Nephron progenitor cell (in vitro differentiated cells): ENCODE data around the gene LNPEP.

Experiments
- DNase-seq: peaks from one replicate; pipeline ENCODE4 v3.0.0; 2021
- H3K27ac Mint-ChIP-seq: 2 replicates; pipeline ENCODE4 v1.8.0; 2021; ENCODE audit warnings: mild to moderate bottlenecking, moderate library complexity, mixed read lengths
- H3K27me3 Mint-ChIP-seq: 2 replicates; pipeline ENCODE4 v1.8.0; 2021; ENCODE audit warnings: mild to moderate bottlenecking, low read depth, mixed read lengths; ENCODE audit not compliant: poor library complexity
- H3K36me3 Mint-ChIP-seq: 2 replicates; pipeline ENCODE4 v1.8.0; 2021; ENCODE audit warnings: low read depth, mixed read lengths
- H3K4me1 Mint-ChIP-seq: 2 replicates; pipeline ENCODE4 v1.8.0; 2021; ENCODE audit warnings: mixed read lengths
- H3K4me3 Mint-ChIP-seq: 2 replicates; pipeline ENCODE4 v1.8.0; 2021; ENCODE audit warnings: mild to moderate bottlenecking, moderate library complexity, mixed read lengths
- H3K9me3 Mint-ChIP-seq: 2 replicates; pipeline ENCODE4 v1.8.0; 2021; ENCODE audit warnings: mild to moderate bottlenecking, moderate library complexity, mixed read lengths
- TF ChIP-seq, protein P1 (sequence below): fragments of 200-600 bp; sonication (generic); IDR thresholded peaks from 2 replicates; pipeline ENCODE4 v1.5.0; 2021; ENCODE audit warnings: antibody characterized with exemption

The LNPEP gene

DNA sequence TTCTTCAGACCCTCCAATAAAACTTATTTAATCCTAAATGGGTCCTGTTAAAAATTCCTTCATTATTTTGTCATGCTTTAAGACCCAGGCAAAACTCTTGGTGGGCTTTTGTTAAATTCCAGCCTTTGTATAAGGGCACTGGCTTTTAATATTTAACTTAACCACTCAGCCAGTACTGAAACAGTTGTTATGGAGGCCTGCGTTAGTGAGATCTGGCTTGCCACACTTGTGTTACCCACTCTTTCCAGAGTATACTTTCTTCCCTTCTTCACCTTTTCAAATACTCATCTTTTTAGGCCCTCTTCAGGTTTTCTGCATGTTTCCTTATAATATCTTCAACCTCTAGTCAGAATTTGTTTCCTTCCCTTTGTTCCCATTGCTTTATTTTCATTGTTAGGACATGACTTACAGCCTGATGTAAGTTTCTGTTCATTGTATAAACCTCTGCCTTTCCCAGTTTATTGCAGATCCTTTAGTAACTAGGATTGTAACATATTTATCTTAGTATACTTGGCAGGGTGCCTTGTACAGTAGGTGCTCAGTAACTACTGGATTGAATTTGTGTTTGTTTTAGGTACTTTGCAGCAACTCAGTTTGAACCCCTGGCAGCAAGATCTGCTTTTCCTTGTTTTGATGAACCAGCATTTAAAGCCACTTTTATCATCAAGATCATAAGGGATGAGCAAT lies 48.8 kb downstream of the LNPEP start:
- Mint-ChIP-seq H3K4me1 (no peaks in the 10 kb centered on the region), H3K27me3 (no peaks in the 10 kb centered on the region), H3K4me3 (no peak overlapping the region), H3K27ac (no peak overlapping the region), H3K36me3 (peaks cover 12% of the 10 kb centered on the region), H3K9me3 (no peaks in the 10 kb centered on the region)
- TF ChIP-seq, protein P1, sequence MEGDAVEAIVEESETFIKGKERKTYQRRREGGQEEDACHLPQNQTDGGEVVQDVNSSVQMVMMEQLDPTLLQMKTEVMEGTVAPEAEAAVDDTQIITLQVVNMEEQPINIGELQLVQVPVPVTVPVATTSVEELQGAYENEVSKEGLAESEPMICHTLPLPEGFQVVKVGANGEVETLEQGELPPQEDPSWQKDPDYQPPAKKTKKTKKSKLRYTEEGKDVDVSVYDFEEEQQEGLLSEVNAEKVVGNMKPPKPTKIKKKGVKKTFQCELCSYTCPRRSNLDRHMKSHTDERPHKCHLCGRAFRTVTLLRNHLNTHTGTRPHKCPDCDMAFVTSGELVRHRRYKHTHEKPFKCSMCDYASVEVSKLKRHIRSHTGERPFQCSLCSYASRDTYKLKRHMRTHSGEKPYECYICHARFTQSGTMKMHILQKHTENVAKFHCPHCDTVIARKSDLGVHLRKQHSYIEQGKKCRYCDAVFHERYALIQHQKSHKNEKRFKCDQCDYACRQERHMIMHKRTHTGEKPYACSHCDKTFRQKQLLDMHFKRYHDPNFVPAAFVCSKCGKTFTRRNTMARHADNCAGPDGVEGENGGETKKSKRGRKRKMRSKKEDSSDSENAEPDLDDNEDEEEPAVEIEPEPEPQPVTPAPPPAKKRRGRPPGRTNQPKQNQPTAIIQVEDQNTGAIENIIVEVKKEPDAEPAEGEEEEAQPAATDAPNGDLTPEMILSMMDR: no peak
- no peak for DNase-seq

DNA sequence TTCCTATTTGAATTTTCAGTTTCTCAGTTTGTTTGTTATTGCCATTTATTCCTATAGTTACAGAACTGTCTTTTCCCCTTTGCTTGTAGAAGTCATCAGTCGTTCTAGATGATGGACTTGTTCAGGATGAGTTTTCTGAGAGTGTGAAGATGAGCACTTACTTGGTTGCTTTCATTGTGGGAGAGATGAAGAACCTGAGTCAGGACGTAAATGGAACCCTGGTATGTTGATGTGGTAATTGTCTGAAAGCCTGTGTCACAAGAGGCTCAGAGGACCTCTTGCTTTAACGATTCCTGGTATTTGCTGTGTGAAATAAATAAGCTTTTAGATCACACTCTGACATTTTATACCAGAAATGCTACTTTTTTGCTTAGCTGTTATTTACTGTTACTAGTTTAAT lies 50.6 kb downstream of the LNPEP start:
- no peak overlapping the region for H3K4me3 Mint-ChIP-seq

DNA sequence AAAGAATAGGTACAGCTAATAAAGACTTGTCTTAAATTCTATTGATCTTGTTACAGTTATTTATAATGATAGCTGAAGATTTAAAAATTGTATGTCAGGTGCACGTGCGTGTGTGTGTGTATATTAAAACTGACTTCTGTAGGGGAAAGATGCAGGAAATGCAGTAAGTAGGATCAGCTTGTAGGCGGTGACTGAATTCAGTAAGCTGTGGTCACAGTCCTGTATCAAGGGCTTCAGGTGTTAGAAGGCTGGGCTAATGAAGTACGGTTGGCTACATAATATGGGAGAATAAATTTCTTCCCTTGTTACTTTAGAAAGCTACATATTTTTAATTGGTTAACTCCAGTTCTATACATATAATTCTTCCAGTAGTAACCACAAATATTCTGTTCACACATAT lies 54.2 kb downstream of the LNPEP start:
- no peak overlapping the region for H3K4me3 Mint-ChIP-seq
- H3K9me3 Mint-ChIP-seq: no peaks in the 10 kb centered on the region
- no peak overlapping the region for H3K27ac Mint-ChIP-seq
- DNase-seq: no peak
- no peaks in the 10 kb centered on the region for H3K27me3 Mint-ChIP-seq
- H3K36me3 Mint-ChIP-seq: peaks cover 21% of the 10 kb centered on the region
- no peaks in the 10 kb centered on the region for H3K4me1 Mint-ChIP-seq
- TF ChIP-seq, protein P1: no peak

More for the DNA sequence above, 50.6 kb downstream of the LNPEP start:
- peaks cover 15% of the 10 kb centered on the region for H3K36me3 Mint-ChIP-seq
- no peaks in the 10 kb centered on the region for H3K9me3 Mint-ChIP-seq
- no peak for DNase-seq
- no peak overlapping the region for H3K27ac Mint-ChIP-seq
- H3K4me1 Mint-ChIP-seq: no peaks in the 10 kb centered on the region
- TF ChIP-seq, protein P1: no peak
- no peaks in the 10 kb centered on the region for H3K27me3 Mint-ChIP-seq

DNA sequence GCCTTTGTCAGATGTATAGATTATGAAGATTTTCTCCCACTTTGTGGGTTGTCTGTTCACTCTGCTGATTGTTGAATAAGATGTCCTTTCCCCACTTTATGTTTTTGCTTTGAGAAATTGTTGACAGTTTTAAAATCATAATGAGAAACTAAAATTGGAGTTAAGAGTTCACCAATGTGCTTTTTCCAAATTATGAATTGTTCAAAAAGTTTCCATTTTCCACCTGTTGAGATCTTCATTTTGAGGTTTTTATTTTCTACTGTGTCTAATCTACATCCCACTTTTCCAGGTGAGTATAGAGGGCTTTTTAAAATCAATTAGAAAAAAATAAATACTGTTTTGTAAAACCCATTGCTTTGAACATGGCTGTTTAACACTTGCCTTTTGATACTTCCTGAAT lies 55.8 kb downstream of the LNPEP start:
- Mint-ChIP-seq H3K27ac (no peak overlapping the region), H3K9me3 (no peaks in the 10 kb centered on the region), H3K4me3 (no peak overlapping the region), H3K27me3 (no peaks in the 10 kb centered on the region), H3K4me1 (no peaks in the 10 kb centered on the region), H3K36me3 (peaks cover 21% of the 10 kb centered on the region)
- TF ChIP-seq, protein P1: no peak
- no peak for DNase-seq

DNA sequence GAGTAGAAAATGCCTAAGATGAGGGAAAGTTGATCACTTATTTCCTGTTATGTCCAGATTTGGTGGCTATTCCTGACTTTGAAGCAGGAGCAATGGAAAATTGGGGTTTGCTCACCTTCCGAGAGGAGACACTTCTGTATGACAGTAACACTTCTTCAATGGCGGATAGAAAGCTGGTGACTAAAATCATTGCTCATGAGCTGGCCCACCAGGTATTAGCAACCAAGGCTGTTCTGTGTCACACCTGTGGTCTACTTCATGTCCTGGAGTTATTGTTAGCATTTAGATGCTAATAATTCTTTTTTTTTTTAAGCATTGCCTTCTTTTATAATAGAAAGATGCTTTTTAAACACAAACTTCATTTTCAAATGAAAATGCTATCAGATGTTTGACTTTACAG lies 57.9 kb downstream of the LNPEP start:
- H3K27me3 Mint-ChIP-seq: no peaks in the 10 kb centered on the region
- no peak overlapping the region for H3K4me3 Mint-ChIP-seq
- no peak for DNase-seq
- H3K4me1 Mint-ChIP-seq: no peaks in the 10 kb centered on the region
- H3K9me3 Mint-ChIP-seq: no peaks in the 10 kb centered on the region
- peak overlapping the region; percentile 21 for H3K27ac Mint-ChIP-seq
- TF ChIP-seq, protein P1: no peak
- H3K36me3 Mint-ChIP-seq: peaks cover 27% of the 10 kb centered on the region

DNA sequence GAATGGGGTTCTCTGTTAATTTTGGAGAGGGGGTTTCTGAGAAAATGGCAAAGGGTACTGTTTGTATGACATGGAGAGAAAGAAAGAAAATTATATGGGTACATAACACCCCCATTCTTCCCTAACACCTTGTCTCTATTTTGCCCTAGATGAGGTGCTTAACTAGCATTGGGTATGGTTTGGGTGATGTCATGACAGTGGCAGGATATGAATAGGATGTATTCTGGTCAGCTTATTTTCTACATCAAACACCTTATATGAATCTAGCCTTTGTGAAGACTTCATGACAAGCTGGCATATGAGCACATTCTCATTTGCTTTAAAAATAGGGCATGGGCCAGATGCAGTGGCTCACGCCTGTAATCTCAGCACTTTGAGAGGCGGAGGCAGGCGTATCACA lies 58.6 kb downstream of the LNPEP start:
- H3K9me3 Mint-ChIP-seq: no peaks in the 10 kb centered on the region
- H3K27ac Mint-ChIP-seq: no peak overlapping the region
- peaks cover 30% of the 10 kb centered on the region for H3K36me3 Mint-ChIP-seq
- H3K4me3 Mint-ChIP-seq: no peak overlapping the region
- TF ChIP-seq, protein P1: no peak
- no peak for DNase-seq
- no peaks in the 10 kb centered on the region for H3K27me3 Mint-ChIP-seq
- H3K4me1 Mint-ChIP-seq: no peaks in the 10 kb centered on the region
